Liver (tissue), 3 donors: ENCODE measurements around the gene LILRA6.
A peak's percentile ranks its signal among the peaks of the same experiment; 100 is the strongest.

Source experiments
- EGR1 ChIP-seq, 2 donors: IDR thresholded peaks; 2 replicates each; pipeline ENCODE4 v1.6.1; 2016 to 2018; ENCODE audit warnings: antibody characterized with exemption in 2 of 2, low read depth in 2 of 2
- FOXA1 ChIP-seq: IDR thresholded peaks from 2 replicates; pipeline ENCODE4 v1.6.1; 2016; ENCODE audit warnings: antibody characterized with exemption
- RAD21 ChIP-seq, 2 donors: IDR thresholded peaks; 2 replicates each; pipeline ENCODE4 v1.6.1; 2016; ENCODE audit warnings: antibody characterized with exemption in 2 of 2, mild to moderate bottlenecking in 2 of 2
- RXRA ChIP-seq, 2 donors: IDR thresholded peaks; 2 replicates each; pipeline ENCODE4 v1.6.1; 2017 to 2018; ENCODE audit warnings: antibody characterized with exemption in 2 of 2, mild to moderate bottlenecking in 1 of 2
- SP1 ChIP-seq: IDR thresholded peaks from 2 replicates; pipeline ENCODE4 v1.6.1; 2018; ENCODE audit warnings: antibody characterized with exemption, mild to moderate bottlenecking
- TAF1 ChIP-seq: conservative IDR thresholded peaks from 2 replicates; pipeline ENCODE4 v1.6.1; 2016; ENCODE audit warnings: antibody characterized with exemption, mild to moderate bottlenecking
- TF ChIP-seq, protein P1 (sequence below): fragments of 150-350 bp; IDR thresholded peaks from 2 replicates; pipeline ENCODE4 v1.5.1; 2017; ENCODE audit warnings: improper control_type of control experiment, low read depth, low read length; ENCODE audit not compliant: missing input control
- TF ChIP-seq, protein P2 (sequence below): IDR thresholded peaks from 2 replicates; pipeline ENCODE4 v1.6.1; 2016; ENCODE audit warnings: antibody characterized with exemption
- TF ChIP-seq, protein P3 (sequence below): IDR thresholded peaks from 2 replicates; pipeline ENCODE4 v1.6.1; 2016; ENCODE audit warnings: antibody characterized with exemption
- TF ChIP-seq, protein P4 (sequence below): IDR thresholded peaks from 2 replicates; pipeline ENCODE4 v1.6.1; 2016; ENCODE audit warnings: antibody characterized with exemption, mild to moderate bottlenecking
- donor health status: healthy.
- donor health status: healthy.

DNA sequence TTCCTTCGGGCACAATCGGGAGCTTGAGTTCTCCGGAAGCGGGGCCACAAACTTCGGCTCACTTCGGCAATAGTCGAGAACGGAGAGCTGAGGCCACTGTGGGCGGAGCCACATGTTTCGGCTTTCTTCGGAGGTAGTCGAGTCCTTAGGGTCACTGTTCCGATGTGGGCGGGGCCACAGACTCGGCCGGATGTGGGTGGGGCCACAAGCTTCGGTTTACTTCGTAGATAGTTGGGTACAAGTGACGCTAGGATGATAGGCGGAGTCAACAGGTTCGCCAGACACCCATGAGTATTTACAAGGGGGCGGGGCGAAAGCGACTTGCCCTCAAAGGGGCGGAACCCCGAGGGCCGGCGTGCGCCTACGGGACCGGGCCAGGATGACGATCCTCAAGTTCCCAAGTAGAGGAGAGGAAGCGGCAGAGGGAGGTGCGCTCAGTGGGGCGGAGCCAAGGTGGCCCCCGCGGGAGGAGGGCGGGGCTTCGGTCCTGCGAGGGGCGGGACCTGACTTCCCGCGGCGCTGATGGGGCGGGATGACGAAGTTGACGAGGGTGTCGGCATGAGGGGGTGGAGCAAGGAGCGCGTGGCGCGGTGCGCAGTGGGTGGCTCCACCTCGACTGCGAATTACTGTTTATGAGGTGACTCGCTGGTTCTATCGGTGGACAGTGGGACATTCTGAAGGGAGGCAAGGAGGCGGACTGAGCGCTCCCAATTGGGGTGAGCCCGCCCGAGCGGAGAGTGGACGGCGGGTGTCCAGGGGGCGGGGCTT, 52.7 kb downstream of the LILRA6 start:
- TF ChIP-seq, protein P1, sequence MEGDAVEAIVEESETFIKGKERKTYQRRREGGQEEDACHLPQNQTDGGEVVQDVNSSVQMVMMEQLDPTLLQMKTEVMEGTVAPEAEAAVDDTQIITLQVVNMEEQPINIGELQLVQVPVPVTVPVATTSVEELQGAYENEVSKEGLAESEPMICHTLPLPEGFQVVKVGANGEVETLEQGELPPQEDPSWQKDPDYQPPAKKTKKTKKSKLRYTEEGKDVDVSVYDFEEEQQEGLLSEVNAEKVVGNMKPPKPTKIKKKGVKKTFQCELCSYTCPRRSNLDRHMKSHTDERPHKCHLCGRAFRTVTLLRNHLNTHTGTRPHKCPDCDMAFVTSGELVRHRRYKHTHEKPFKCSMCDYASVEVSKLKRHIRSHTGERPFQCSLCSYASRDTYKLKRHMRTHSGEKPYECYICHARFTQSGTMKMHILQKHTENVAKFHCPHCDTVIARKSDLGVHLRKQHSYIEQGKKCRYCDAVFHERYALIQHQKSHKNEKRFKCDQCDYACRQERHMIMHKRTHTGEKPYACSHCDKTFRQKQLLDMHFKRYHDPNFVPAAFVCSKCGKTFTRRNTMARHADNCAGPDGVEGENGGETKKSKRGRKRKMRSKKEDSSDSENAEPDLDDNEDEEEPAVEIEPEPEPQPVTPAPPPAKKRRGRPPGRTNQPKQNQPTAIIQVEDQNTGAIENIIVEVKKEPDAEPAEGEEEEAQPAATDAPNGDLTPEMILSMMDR: no peak
- TF ChIP-seq RXRA (IDR thresholded peaks at IDR 0.05) (peak; percentile 54 to 65), TAF1 (no peak), RAD21 (IDR thresholded peaks at IDR 0.05) (no peak), EGR1 (IDR thresholded peaks at IDR 0.05; ENCODE audit: low read depth in 2 of 2) (peak; percentile 68), FOXA1 (peak; percentile 78), SP1 (peak; percentile 84)
- TF ChIP-seq, protein P2, sequence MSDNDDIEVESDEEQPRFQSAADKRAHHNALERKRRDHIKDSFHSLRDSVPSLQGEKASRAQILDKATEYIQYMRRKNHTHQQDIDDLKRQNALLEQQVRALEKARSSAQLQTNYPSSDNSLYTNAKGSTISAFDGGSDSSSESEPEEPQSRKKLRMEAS: peak; percentile 37
- TF ChIP-seq, protein P3, sequence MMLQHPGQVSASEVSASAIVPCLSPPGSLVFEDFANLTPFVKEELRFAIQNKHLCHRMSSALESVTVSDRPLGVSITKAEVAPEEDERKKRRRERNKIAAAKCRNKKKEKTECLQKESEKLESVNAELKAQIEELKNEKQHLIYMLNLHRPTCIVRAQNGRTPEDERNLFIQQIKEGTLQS: no peak
- TF ChIP-seq, protein P4, sequence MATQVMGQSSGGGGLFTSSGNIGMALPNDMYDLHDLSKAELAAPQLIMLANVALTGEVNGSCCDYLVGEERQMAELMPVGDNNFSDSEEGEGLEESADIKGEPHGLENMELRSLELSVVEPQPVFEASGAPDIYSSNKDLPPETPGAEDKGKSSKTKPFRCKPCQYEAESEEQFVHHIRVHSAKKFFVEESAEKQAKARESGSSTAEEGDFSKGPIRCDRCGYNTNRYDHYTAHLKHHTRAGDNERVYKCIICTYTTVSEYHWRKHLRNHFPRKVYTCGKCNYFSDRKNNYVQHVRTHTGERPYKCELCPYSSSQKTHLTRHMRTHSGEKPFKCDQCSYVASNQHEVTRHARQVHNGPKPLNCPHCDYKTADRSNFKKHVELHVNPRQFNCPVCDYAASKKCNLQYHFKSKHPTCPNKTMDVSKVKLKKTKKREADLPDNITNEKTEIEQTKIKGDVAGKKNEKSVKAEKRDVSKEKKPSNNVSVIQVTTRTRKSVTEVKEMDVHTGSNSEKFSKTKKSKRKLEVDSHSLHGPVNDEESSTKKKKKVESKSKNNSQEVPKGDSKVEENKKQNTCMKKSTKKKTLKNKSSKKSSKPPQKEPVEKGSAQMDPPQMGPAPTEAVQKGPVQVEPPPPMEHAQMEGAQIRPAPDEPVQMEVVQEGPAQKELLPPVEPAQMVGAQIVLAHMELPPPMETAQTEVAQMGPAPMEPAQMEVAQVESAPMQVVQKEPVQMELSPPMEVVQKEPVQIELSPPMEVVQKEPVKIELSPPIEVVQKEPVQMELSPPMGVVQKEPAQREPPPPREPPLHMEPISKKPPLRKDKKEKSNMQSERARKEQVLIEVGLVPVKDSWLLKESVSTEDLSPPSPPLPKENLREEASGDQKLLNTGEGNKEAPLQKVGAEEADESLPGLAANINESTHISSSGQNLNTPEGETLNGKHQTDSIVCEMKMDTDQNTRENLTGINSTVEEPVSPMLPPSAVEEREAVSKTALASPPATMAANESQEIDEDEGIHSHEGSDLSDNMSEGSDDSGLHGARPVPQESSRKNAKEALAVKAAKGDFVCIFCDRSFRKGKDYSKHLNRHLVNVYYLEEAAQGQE: peak; percentile 17
